Suprapubic skin (tissue), 3 donors: ENCODE measurements around the gene ODF2L.

Experiments used
- POLR2A ChIP-seq, 2 donors: fragments of 450-650 bp; IDR thresholded peaks; one replicate each; pipeline ENCODE4 v1.6.1; 2017; ENCODE audit warnings: antibody characterized with exemption in 2 of 2, mild to moderate bottlenecking in 2 of 2, moderate library complexity in 2 of 2
- TF ChIP-seq, protein P1 (sequence below), 2 donors: fragments of 200-600 bp in 1 of 2; fragments of 450-650 bp in 1 of 2; sonication (generic) in 1 of 2; IDR thresholded peaks; one replicate each; pipeline ENCODE4 v1.5.1; 2016 to 2019; ENCODE audit warnings: antibody characterized with exemption in 2 of 2, mild to moderate bottlenecking in 1 of 2, moderate library complexity in 1 of 2

DNA sequence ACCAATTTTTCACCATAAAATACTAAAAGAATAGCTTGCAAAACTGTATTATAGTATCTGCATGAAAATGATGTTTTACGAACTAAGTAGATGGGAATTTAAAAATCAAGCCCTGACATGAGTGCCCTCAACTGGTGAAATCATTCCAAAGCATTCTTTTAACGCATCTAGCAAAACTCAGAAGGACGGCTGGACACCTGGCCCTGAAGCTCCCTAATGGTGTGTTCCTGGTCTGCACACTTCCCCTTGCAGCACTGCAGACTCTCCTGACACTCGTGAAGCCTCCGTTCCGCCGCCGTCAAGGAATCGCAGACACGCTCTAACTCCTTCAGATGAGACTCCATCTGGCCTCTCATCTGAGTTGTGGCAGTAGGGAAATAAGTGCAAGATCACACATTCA, 39.9 kb downstream of the ODF2L start:
- TF ChIP-seq, protein P1, sequence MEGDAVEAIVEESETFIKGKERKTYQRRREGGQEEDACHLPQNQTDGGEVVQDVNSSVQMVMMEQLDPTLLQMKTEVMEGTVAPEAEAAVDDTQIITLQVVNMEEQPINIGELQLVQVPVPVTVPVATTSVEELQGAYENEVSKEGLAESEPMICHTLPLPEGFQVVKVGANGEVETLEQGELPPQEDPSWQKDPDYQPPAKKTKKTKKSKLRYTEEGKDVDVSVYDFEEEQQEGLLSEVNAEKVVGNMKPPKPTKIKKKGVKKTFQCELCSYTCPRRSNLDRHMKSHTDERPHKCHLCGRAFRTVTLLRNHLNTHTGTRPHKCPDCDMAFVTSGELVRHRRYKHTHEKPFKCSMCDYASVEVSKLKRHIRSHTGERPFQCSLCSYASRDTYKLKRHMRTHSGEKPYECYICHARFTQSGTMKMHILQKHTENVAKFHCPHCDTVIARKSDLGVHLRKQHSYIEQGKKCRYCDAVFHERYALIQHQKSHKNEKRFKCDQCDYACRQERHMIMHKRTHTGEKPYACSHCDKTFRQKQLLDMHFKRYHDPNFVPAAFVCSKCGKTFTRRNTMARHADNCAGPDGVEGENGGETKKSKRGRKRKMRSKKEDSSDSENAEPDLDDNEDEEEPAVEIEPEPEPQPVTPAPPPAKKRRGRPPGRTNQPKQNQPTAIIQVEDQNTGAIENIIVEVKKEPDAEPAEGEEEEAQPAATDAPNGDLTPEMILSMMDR (IDR thresholded peaks at IDR 0.05): no peak
- no peak for TF ChIP-seq POLR2A (IDR thresholded peaks at IDR 0.05)
